Activated naive CD8-positive, alpha-beta T cell treated with anti-CD3 and anti-CD28 coated beads, Interleukin-2, amount 50 U/mL, for 24 hours (primary cell): ENCODE results near the gene ABHD12.
"Not testable (repeated sequence)": the region's sequence is repeated elsewhere in the genome, so short reads cannot be mapped to it uniquely, and the experiment has no call there.

Source experiments
- ATAC-seq: fragments of 150-1000 bp; cut with Tn5 transposase; one replicate; pipeline ENCODE4 v1.10.0; 2021
- DNase-seq: peaks from one replicate; pipeline ENCODE4 v3.0.0; 2021
- H3K27ac Mint-ChIP-seq: one replicate; pipeline ENCODE4 v1.8.0; 2021; ENCODE audit warnings: mild to moderate bottlenecking, mixed read lengths
- H3K27me3 Mint-ChIP-seq: one replicate; pipeline ENCODE4 v1.8.0; 2021; ENCODE audit warnings: mixed read lengths
- H3K36me3 Mint-ChIP-seq: one replicate; pipeline ENCODE4 v1.8.0; 2021; ENCODE audit warnings: low read depth, mixed read lengths
- H3K4me1 Mint-ChIP-seq: one replicate; pipeline ENCODE4 v1.8.0; 2021; ENCODE audit warnings: mixed read lengths
- H3K4me3 Mint-ChIP-seq: one replicate; pipeline ENCODE4 v1.8.0; 2021; ENCODE audit warnings: mild to moderate bottlenecking, moderate library complexity, mixed read lengths
- H3K9me3 Mint-ChIP-seq: one replicate; pipeline ENCODE4 v1.8.0; 2021; ENCODE audit warnings: mixed read lengths

ABHD12 gene

DNA sequence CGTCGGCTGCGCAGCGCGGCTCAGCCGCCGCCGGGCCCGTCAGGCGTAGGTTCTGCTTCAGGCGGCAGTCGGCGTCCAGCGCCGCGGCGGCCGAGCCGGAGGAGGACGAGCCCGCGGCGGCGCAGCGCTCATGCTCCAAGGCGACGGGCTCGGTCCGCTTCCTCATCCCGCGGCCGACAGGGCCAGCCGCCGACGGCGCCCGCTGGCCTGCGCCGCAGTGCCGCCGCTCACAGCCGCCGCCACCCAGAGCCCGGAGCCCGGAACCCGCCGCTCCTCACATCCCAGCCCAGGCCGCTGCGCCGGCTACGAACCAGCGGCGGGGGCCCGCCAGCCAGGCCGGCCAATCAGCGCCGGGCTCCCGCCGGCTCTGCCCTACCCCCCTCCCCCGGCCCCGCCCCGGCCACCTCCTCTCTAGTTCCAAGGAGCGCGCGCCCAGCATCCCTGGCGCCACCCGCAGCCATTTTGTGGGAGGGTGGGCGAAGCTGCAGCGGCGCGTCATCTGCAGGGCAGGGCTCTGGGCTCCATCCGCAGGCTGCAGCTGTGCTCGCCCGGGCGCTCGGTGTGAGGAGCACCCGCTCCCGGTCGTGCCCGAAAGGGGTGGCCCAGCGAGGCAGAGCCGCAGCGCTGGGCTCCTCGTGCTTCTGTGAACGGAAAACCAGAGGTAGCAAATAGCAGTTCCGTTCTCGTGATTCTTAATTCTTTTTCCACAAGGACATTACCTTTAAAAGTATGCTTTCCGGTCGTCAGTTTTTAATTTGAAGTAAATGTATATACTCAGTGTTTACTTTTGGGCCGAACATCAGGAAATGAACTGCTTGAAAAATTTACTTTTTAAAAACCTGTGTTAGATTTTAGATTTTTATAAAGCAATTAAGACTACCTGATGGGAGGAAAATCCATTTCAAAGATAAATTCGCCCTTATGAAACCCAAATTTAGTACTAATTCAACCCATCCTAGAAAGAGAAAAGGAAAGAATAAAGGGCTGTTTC, at the start of gene ABHD12:
ABHD12 (minus strand) TSS at position 298 of the 991 bp plus-strand sequence; CDS start at position 166, 132 bp downstream.
- peak within 1 kb of the TSS; percentile 83 for H3K4me3 Mint-ChIP-seq
- H3K4me1 Mint-ChIP-seq = peaks cover 19% of the 10 kb centered on the region
- DNase-seq = peak; percentile 94
- ATAC-seq = peak; percentile 96
- H3K27ac Mint-ChIP-seq = peak within 1 kb of the TSS; percentile 85
- H3K36me3 Mint-ChIP-seq = peaks cover 5% of the 10 kb centered on the region
- H3K27me3 Mint-ChIP-seq = no peaks in the 10 kb centered on the region
- H3K9me3 Mint-ChIP-seq = no peaks in the 10 kb centered on the region

DNA sequence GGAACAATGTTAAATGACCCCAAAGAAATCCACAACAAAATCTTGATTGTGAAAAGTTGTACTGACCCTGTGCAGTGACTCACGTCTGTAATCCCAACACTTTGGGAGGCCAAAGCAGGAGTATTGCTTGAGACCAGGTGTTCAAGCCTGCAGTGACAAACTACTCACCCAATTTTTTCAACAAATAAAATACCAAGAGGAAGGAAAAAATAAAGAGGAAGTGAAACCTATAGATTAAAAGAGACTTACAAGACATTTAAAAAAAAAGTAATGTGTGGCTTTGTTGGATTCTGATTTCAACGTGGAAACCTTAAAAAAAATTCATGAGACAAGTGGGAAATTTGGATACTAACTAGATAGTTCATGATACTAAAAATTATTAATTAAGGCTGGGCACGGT, 48.7 kb upstream of the ABHD12 start:
- no peak overlapping the region for H3K27ac Mint-ChIP-seq
- no peaks in the 10 kb centered on the region for H3K9me3 Mint-ChIP-seq
- peaks cover 40% of the 10 kb centered on the region for H3K36me3 Mint-ChIP-seq
- DNase-seq (no peak), ATAC-seq (no peak)
- no peak overlapping the region for H3K4me3 Mint-ChIP-seq
- H3K27me3 Mint-ChIP-seq = no peaks in the 10 kb centered on the region
- H3K4me1 Mint-ChIP-seq = peaks cover 3% of the 10 kb centered on the region

DNA sequence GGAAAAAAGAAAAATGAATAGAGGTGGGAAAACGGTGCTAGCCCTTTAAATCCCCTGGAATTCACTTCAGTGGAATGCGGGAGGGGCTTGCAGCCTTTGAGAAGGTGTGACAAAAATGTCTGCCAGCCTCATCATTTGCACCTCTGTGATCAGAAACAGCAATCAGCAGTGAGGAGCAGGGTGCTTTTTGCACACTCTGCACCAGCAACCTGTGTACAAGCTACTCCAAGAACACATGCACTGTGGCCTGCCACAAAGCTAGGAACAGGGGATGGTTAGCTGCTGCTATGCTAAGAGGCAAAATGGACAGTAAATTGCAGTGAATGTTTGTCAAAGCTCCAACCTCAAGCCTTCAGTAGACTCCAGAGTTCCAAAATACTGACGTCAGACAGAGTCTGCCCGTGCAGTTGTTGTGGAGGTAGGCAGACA, 46.5 kb upstream of the ABHD12 start:
- Mint-ChIP-seq H3K4me1 (peaks cover 3% of the 10 kb centered on the region), H3K4me3 (no peak overlapping the region), H3K9me3 (no peaks in the 10 kb centered on the region), H3K27ac (no peak overlapping the region), H3K27me3 (no peaks in the 10 kb centered on the region), H3K36me3 (peaks cover 44% of the 10 kb centered on the region)
- ATAC-seq (no peak), DNase-seq (no peak)

DNA sequence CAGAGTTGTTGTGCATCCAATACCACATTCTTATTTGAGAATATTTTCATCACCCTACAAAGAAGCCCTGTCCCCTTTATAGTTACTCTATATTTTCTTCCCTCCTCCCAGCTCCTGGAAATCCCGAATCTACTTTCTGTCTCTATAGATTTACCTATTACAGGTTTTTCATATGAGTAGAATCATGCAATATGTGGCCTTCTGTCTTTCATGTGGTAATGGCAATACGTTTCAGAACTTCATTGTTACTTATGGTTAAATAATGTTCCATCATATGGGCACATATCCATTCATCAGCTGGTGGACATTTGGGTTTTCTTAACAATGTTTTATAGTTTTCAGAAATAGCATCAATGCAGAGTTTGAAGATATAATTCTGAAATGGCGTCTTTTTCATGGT, 33.9 kb upstream of the ABHD12 start:
- Mint-ChIP-seq H3K27me3 (no peaks in the 10 kb centered on the region), H3K4me3 (no peak overlapping the region), H3K36me3 (peaks cover 49% of the 10 kb centered on the region), H3K9me3 (peaks cover 4% of the 10 kb centered on the region), H3K4me1 (peaks cover 12% of the 10 kb centered on the region), H3K27ac (no peak overlapping the region)
- ATAC-seq (no peak), DNase-seq (no peak)

DNA sequence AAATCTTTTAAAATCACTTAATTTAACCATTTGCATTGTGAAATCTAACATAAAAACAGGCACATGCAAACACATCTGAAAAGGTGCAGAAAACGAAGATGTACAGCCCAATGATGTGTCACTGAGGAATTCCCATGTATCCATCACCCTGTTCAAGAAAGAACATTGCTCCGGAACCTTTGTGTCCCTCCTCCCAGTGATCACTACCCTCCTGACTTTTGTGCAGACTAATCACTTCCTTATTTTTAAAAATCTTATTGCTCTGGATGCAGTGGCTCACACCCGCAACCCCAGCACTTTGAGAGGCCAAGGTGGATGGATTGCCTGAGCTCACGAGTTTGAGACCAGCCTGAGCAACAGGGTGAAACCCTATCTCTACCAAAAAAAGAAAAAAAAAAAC, 31.4 kb upstream of the ABHD12 start:
- H3K9me3 Mint-ChIP-seq = no peaks in the 10 kb centered on the region
- DNase-seq = no peak
- H3K4me3 Mint-ChIP-seq = no peak overlapping the region
- H3K27me3 Mint-ChIP-seq = no peaks in the 10 kb centered on the region
- peaks cover 12% of the 10 kb centered on the region for H3K4me1 Mint-ChIP-seq
- no peak overlapping the region for H3K27ac Mint-ChIP-seq
- no peak for ATAC-seq
- peaks cover 43% of the 10 kb centered on the region for H3K36me3 Mint-ChIP-seq

DNA sequence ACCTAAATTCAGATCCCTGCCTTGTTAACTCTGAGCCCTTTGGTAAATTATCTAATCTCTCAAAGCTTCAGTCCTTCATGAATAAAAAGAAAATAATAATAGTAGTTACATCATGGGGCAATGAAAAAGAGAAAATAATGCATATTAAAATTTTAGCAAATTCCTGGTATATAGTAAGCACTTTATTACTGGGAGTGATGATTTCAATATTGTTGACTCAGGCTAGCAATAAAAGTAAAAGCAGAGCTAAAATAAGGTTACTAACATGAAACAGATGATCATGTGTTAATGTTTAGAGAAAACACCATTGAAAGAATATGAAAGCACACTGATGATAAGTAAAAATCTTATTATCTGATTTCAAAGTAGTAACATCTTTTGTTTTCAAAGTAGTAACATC, 30.5 kb upstream of the ABHD12 start:
- H3K4me1 Mint-ChIP-seq = peaks cover 12% of the 10 kb centered on the region
- no peak overlapping the region for H3K4me3 Mint-ChIP-seq
- no peak for ATAC-seq
- DNase-seq = no peak
- peaks cover 39% of the 10 kb centered on the region for H3K36me3 Mint-ChIP-seq
- no peaks in the 10 kb centered on the region for H3K9me3 Mint-ChIP-seq
- H3K27me3 Mint-ChIP-seq = no peaks in the 10 kb centered on the region
- H3K27ac Mint-ChIP-seq = no peak overlapping the region

DNA sequence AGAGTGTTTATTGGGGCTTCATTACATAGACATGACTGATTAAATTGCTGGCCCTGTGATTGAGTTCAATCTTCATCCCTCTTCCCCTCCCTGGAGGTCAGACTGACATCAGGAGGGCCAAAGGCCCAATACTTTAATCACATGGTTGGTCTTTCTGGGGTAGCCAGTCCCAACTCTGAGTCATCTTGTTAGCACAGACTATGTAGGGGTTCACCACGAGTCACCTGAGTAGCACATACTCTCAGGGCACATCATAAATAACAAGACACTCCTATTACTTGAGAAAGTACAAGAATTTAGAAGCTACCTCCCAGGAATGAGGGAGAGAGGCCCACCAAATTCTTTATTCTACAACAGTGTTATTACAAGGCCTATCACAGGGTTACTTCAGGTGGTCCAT, 28.1 kb upstream of the ABHD12 start:
- DNase-seq (no peak), ATAC-seq (no peak)
- no peaks in the 10 kb centered on the region for H3K27me3 Mint-ChIP-seq
- H3K9me3 Mint-ChIP-seq = no peaks in the 10 kb centered on the region
- no peak overlapping the region for H3K27ac Mint-ChIP-seq
- H3K36me3 Mint-ChIP-seq = peaks cover 32% of the 10 kb centered on the region
- no peak overlapping the region for H3K4me3 Mint-ChIP-seq
- H3K4me1 Mint-ChIP-seq = no peaks in the 10 kb centered on the region

DNA sequence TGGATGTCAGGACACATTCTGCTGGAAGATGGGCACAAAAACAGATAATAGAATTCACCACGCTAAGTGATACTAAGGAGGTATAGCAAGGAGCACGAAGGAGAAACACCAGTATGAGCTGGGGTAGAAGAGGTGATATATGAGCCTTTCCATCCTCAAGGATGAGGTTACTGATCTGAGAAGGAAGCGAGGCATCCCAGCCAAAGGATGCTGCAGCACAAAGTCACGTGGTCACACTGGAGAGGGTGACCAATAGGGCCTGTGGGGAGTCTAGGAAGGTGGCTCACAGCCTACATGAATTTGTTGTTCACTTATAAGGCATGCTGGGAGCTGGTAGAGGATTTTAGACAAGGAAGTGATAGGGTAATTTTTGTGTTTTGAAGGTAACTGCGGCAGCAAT, 18.3 kb upstream of the ABHD12 start:
- Mint-ChIP-seq H3K27me3 (no peaks in the 10 kb centered on the region), H3K36me3 (peaks cover 19% of the 10 kb centered on the region), H3K4me1 (peaks cover 21% of the 10 kb centered on the region), H3K27ac (no peak overlapping the region), H3K4me3 (peak overlapping the region; percentile 85), H3K9me3 (peaks cover 8% of the 10 kb centered on the region)
- no peak for ATAC-seq
- no peak for DNase-seq

DNA sequence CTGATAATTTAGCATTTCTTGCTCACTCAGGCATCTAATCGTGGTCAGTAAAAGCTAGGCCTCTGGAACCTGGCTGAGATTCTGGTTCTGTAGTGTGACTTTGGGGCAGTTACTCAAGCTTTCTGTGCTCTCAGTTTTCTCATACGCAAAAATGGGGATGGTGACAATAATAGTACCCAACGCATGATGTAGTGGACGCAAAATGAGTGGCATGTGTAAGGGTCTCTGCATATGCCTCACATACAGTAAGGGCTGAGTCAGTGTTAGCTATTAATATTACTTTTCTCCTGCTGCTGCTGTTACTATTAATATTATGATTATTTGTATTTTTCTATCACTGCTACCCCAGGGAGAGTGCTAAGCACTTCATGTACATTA, 17.5 kb upstream of the ABHD12 start:
- ATAC-seq = no peak
- peak overlapping the region; percentile 85 for H3K4me3 Mint-ChIP-seq
- DNase-seq = no peak

DNA sequence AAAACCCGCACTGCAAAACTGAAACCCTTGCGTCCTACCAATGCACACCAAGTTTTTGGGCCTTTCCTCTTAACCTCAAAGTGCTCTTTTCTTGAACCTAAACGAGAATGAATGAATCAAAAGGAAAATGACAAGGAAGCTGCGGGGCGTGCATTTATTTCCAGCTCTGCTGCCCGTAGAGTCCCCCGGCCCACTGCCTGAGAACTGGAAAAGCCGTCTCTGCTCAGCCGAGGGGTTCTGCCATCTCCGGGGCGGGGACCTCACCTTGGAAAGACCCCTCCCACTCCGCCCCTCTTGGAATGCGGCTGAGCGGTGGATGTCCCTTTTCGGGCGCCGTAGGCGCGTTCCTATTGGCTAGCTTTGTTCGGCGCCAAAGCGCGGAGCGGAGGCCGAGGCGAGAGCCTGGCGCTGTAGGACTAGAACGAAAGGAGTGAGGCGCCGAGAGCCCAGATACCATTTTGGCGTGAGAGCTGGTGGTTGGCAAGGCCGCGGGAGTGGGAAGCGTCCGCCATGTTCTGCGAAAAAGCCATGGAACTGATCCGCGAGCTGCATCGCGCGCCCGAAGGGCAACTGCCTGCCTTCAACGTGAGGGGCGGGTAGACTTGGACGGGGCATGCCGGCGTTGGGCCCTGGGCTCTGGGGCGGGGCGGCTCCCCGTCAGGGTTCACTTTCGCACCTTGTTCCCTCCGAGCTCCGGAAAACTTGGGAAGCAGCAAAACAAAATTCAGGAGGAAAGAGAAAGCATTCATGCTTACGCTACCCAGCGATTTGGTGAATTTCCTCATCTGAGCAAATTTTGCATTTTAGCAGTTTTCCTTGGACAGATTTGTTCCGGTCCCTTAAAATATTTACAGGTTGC, 16.9 kb upstream of the ABHD12 start, which contains the start of gene GINS1:
GINS1 (plus strand) TSS at position 363 of the 859 bp plus-strand sequence; CDS start at position 511, 148 bp downstream.
- peaks cover 18% of the 10 kb centered on the region for H3K9me3 Mint-ChIP-seq
- DNase-seq = peak; percentile 94
- H3K4me1 Mint-ChIP-seq = peaks cover 21% of the 10 kb centered on the region
- H3K4me3 Mint-ChIP-seq = peak within 1 kb of the TSS; percentile 85
- peak; percentile 93 for ATAC-seq
- peaks cover 18% of the 10 kb centered on the region for H3K36me3 Mint-ChIP-seq
- H3K27ac Mint-ChIP-seq = peak within 1 kb of the TSS; percentile 94
- H3K27me3 Mint-ChIP-seq = no peaks in the 10 kb centered on the region

More for the DNA sequence above, 17.5 kb upstream of the ABHD12 start:
- Mint-ChIP-seq H3K9me3 (peaks cover 13% of the 10 kb centered on the region), H3K27me3 (no peaks in the 10 kb centered on the region), H3K27ac (peak overlapping the region; percentile 94), H3K36me3 (peaks cover 16% of the 10 kb centered on the region), H3K4me1 (peaks cover 21% of the 10 kb centered on the region)

DNA sequence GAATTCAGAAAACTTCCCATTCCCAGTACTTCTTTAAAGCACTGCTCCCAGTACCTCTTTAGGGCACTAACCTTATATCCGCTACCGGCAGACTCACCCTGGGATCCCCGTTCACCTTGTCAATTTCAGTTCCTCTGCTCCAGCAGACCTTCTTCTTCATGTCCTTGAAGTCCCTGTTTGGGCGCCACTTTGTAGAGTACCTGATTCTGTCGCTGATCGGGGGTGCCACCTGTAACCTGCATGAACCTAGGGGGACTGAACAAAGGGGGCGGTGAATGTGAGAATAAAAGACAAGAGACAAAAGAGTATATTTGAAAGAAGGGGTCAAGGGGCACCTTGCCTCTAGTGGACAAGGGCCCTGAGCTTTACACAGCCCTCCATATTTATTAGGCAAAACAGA, 11.9 kb upstream of the ABHD12 start:
- H3K27ac Mint-ChIP-seq = no peak overlapping the region
- H3K27me3 Mint-ChIP-seq = no peaks in the 10 kb centered on the region
- DNase-seq = no peak
- H3K36me3 Mint-ChIP-seq = peaks cover 8% of the 10 kb centered on the region
- ATAC-seq = no peak
- peaks cover 21% of the 10 kb centered on the region for H3K9me3 Mint-ChIP-seq
- no peak overlapping the region for H3K4me3 Mint-ChIP-seq
- H3K4me1 Mint-ChIP-seq = peaks cover 8% of the 10 kb centered on the region

DNA sequence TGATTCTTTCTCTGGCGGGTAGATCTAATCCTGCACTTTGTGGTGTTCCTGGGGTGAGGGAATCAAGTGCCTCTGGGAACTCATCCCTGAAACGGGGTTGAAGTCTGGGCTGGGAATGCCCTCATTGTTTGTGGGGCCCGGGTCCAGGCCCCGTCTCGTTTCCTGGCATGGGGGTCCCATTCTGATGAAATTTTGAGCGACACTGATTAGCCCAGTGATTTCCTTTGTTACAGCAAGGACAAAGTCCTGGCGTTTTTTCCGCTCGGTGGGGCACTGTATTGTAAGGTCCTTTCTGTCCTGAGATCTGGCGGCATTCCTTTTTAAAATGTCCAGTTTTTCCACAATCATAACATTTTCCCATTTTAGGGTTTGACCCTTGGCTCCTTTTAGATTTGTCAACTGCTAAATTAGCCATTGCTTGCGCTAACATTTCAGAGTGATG, 9.7 kb upstream of the ABHD12 start:
- not testable (repeated sequence) for H3K36me3 Mint-ChIP-seq, H3K27me3 Mint-ChIP-seq, H3K4me1 Mint-ChIP-seq, DNase-seq, ATAC-seq, H3K27ac Mint-ChIP-seq, H3K4me3 Mint-ChIP-seq
- peaks cover 21% of the 10 kb centered on the region for H3K9me3 Mint-ChIP-seq

DNA sequence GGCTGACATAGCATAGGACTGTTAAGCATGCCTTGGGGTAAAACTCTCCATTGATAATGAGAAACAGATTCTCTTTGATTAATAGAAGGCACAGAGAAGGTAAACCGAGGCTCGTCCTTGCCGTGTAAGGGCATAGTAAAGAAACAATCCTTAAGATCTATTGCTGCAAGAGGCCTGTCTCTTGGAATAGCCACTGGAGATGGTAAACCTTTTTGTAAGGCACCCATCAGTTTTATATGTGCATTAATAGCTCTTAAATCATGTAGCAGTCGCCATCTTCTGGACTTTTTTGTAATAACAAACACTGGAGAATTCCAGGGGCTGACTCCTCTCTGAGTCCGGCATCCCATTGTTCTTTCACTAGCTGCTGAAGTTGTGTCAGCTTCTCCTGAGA, 8.4 kb upstream of the ABHD12 start:
- no peaks in the 10 kb centered on the region for H3K4me1 Mint-ChIP-seq
- no peak overlapping the region for H3K4me3 Mint-ChIP-seq
- H3K27me3 Mint-ChIP-seq = no peaks in the 10 kb centered on the region
- peaks cover 6% of the 10 kb centered on the region for H3K36me3 Mint-ChIP-seq
- DNase-seq (no peak), ATAC-seq (no peak)
- no peak overlapping the region for H3K27ac Mint-ChIP-seq
- peaks cover 13% of the 10 kb centered on the region for H3K9me3 Mint-ChIP-seq

DNA sequence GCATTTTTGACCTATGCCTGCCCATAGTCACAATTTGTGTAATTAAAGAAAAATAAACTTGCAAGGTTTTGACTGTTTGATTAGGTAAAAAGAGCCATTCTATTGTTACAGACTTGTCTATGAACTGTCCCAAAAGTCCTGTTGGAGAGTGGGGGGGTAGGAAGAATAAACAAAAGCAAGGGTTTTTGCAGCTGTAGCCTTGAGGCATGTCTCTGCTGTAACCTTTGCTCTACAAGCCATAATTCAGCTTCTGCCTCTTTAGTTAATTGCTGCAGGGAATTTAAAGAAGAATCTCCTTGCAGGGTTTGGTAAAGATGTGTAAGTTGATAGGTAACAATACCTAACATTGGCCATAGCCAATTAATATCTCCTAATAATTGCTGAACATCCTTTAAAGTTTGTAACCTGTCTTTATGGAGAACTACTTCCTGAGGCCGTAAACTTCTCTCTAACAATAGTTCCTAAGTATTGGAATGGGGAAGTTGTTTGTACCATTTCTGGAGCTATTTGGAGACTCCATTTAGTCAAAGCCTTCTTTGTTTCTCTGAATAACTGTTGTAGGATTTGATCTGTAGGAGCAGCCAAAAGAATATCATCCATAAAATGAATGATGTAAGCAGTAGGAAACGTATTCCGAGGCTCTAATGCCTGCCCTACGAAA, 7.9 kb upstream of the ABHD12 start:
- no peak overlapping the region for H3K4me3 Mint-ChIP-seq
- H3K27ac Mint-ChIP-seq = no peak overlapping the region
- no peaks in the 10 kb centered on the region for H3K4me1 Mint-ChIP-seq
- H3K36me3 Mint-ChIP-seq = peaks cover 6% of the 10 kb centered on the region
- peaks cover 11% of the 10 kb centered on the region for H3K9me3 Mint-ChIP-seq
- ATAC-seq = no peak
- DNase-seq = no peak
- no peaks in the 10 kb centered on the region for H3K27me3 Mint-ChIP-seq
